ENCODE measurements around the gene NAGA.

DNA sequence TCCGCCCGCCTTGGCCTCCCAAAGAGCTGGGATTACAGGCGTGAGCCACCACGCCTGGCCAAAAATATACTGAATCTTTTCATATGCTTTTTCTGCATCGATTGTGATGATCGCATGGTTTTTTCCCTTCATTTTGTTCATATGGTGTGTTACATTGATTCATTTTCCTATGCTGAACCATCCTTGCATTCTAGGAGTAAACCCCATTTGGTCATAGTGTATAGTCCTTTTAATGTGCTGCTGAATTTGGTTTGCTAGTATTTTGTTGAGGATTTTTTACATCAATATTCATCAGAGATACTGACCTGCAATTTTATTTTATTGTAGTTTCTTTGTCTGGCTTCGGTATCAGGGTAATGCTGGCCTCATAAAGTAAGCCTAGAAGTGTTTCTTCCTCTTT, 59.8 kb downstream of the NAGA start:
- TF ChIP-seq TAF1 (IDR thresholded peaks at IDR 0.05; ENCODE audit: borderline replicate concordance, insufficient read depth, low read length) = no peak
- TF ChIP-seq POLR2AphosphoS5 (IDR thresholded peaks at IDR 0.05; ENCODE audit: low read depth, low read length) = no peak

Measured in PFSK-1 (cell line).